Hematopoietic multipotent progenitor cell treated with erythropoietin and hydrocortisone succinate and interleukin-3 and kit ligand, for 6 days (in vitro differentiated cells): ENCODE data around the gene KIAA0586.

Experiments used
- DNase-seq: peaks from one replicate; pipeline ENCODE4 v3.0.0-alpha.2; 2015

Gene KIAA0586

DNA sequence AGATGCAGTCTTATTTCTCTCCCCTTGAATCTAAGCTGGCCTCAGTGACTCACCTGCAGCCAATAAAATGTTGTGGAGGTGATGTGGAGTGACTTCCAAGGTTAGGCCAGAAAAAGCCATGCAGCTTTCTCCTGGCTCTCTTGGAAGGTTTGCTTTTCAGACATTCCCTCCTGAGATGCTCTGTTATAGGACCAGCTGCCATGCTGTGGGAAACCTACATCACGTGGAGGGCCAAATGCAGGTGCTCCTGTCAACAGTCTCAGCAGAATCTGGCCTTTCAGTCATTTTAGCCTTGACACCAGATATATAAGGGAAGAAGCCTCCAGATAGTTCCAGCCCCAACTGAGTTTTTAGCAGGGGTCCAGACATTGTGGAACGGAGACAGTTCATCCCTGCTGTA is 172.2 kb downstream of the KIAA0586 start:
- no peak for DNase-seq
